Testis (tissue), 5 donors: ENCODE measurements around the gene TASP1. TPM values are rescaled to one million over a fixed set of nuclear protein-coding genes. Genes with fewer than 3 reads are reported as not detected.

Source experiments
- DNase-seq: peaks from one replicate; pipeline ENCODE4 v3.0.0-alpha.2; 2019
- H3K27ac ChIP-seq, 2 donors: fragments of 200-600 bp; sonication (generic); one replicate each; pipeline ENCODE4 v1.5.1; 2019
- H3K27me3 ChIP-seq: fragments of 200-600 bp; sonication (generic); one replicate; pipeline ENCODE4 v1.5.1; 2019
- H3K36me3 ChIP-seq: fragments of 200-600 bp; sonication (generic); one replicate; pipeline ENCODE4 v1.5.1; 2017; ENCODE audit warnings: low read depth; ENCODE audit errors: missing control alignments
- H3K4me1 ChIP-seq: fragments of 200-600 bp; sonication (generic); one replicate; pipeline ENCODE4 v1.5.1; 2019
- H3K4me3 ChIP-seq, 2 donors: fragments of 200-600 bp; sonication (generic); one replicate each; pipeline ENCODE4 v1.5.1; 2017 to 2019
- H3K9me3 ChIP-seq: fragments of 200-600 bp; sonication (generic); one replicate; pipeline ENCODE4 v1.5.1; 2017
- POLR2A ChIP-seq: fragments of 450-650 bp; IDR thresholded peaks from one replicate; pipeline ENCODE4 v1.6.1; 2017; ENCODE audit warnings: antibody characterized with exemption, mild to moderate bottlenecking, moderate library complexity
- WGBS, 2 donors: methylation state at CpG; one replicate each; pipeline ENCODE4 v1.1.5; 2018; 5-methylcytosine and 5-hydroxymethylcytosine counted together
- intact Hi-C: fragments of 100-400 bp; cut with DNase I; formaldehyde crosslinking; loops from one replicate; pipeline ENCODE4 v1.15.1; 2023; ENCODE audit warnings: low total_unique reads
- long read RNA-seq, 2 donors: transcript quantifications; one replicate each; lab custom pipeline, GENCODE V29; 2026
- polyA plus RNA-seq: library from polyadenylated mRNA; stranded (reverse); fragments of 350-450 nt; fragmentation: Illumina TruSeq; extraction: RNeasy Lipid Tissue Mini Kit (QIAGEN cat#74804); gene quantifications from one replicate; pipeline ENCODE4 v1.2.3, GENCODE V29; 2014; ENCODE audit warnings: low read depth, low replicate concordance; ENCODE audit not compliant: insufficient read depth
- total RNA-seq, 2 donors: library from RNA; depleted of rRNA; stranded (reverse); fragments of >200 nt; gene quantifications; one replicate each; pipeline ENCODE4 v1.2.3, GENCODE V29; 2016
- TF ChIP-seq, protein P1 (sequence below), 3 experiments: fragments of 450-650 bp in 2 of 3; fragments of 200-600 bp in 1 of 3; sonication (generic) in 1 of 3; IDR thresholded peaks; one replicate each; pipeline ENCODE4 v1.5.1; 2016 to 2019; ENCODE audit warnings: antibody characterized with exemption in 3 of 3, mild to moderate bottlenecking in 2 of 3, moderate library complexity in 1 of 3

Gene TASP1
- total RNA-seq = 10 to 100 TPM; 13.1 to 14.4 TPM
- polyA plus RNA-seq = 10.5 TPM
- long read RNA-seq, donor 1, partial matches to known transcripts = 0 of 1 reads
- long read RNA-seq, donor 1, other reads (novel, unspliced or antisense) = 0 of 1 reads
- long read RNA-seq, donor 2 = 0 reads

DNA sequence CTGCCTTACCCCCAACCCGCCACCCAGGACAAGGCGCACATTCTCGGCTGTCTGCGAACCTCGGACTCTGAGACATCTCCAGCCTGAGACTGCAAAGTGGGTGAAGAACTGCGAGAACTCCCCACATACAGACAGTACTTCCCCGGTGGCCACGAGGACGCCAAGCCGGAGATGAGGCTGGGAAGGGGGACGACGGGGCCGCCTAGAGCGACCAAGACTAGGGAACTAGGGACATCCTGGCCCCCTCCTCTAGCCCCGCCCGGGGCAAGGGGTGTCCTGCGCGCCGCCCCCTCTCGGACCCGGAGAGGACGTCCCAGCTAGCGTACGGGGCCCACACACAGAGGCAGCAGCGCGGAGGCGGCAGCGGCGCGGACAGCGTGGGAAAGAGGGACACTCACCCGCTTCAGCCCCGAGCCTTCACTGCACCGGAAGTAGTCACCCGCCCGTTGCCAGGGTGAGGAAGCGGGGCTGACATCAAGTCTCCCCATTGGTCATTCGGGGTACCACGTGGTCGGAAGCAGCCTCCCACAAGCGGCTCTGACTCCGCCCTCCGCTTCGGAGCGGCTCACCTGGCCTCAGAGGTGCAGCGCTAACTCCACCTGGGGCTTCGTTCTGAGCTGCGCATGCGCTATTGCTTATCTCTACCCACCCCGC is at the start of gene TASP1:
TASP1 (minus strand) TSS at position 437 of the 654 bp plus-strand sequence. CDS start 8,854 bp downstream, outside the sequence.
- DNase-seq = peak; percentile 99
- Histone ChIP-seq H3K36me3 (no peaks in the 10 kb centered on the region), H3K27ac (peak within 1 kb of the TSS; percentile 71 to 82), H3K4me3 (peak within 1 kb of the TSS; percentile 92 to 98), H3K4me1 (no peaks in the 10 kb centered on the region), H3K9me3 (no peaks in the 10 kb centered on the region), H3K27me3 (no peaks in the 10 kb centered on the region)
- intact Hi-C loops = no loop called here
- TF ChIP-seq, protein P1, sequence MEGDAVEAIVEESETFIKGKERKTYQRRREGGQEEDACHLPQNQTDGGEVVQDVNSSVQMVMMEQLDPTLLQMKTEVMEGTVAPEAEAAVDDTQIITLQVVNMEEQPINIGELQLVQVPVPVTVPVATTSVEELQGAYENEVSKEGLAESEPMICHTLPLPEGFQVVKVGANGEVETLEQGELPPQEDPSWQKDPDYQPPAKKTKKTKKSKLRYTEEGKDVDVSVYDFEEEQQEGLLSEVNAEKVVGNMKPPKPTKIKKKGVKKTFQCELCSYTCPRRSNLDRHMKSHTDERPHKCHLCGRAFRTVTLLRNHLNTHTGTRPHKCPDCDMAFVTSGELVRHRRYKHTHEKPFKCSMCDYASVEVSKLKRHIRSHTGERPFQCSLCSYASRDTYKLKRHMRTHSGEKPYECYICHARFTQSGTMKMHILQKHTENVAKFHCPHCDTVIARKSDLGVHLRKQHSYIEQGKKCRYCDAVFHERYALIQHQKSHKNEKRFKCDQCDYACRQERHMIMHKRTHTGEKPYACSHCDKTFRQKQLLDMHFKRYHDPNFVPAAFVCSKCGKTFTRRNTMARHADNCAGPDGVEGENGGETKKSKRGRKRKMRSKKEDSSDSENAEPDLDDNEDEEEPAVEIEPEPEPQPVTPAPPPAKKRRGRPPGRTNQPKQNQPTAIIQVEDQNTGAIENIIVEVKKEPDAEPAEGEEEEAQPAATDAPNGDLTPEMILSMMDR (IDR thresholded peaks at IDR 0.05) = no peak
- no peak for TF ChIP-seq POLR2A
- 0% methylated on average over 10 to 50 of the region's 50 CpGs for WGBS, 2 donors

- DNase-seq = no peak
- TF ChIP-seq POLR2A = no peak
- TF ChIP-seq, protein P1 (IDR thresholded peaks at IDR 0.05) = no peak
- H3K4me3 ChIP-seq = no peak overlapping the region
- H3K4me1 ChIP-seq = peaks cover 4% of the 10 kb centered on the region
- no peak overlapping the region for H3K27ac ChIP-seq
- H3K27me3 ChIP-seq = no peaks in the 10 kb centered on the region
- H3K36me3 ChIP-seq = no peaks in the 10 kb centered on the region
- intact Hi-C loops = no loop called here
- WGBS, 2 donors = 35 to 45% methylated on average over 3 of the region's 3 CpGs
- no peaks in the 10 kb centered on the region for H3K9me3 ChIP-seq
These were observed 49.1 kb upstream of the TASP1 start for GRCh38 chr20:13687815-13688214.

DNA sequence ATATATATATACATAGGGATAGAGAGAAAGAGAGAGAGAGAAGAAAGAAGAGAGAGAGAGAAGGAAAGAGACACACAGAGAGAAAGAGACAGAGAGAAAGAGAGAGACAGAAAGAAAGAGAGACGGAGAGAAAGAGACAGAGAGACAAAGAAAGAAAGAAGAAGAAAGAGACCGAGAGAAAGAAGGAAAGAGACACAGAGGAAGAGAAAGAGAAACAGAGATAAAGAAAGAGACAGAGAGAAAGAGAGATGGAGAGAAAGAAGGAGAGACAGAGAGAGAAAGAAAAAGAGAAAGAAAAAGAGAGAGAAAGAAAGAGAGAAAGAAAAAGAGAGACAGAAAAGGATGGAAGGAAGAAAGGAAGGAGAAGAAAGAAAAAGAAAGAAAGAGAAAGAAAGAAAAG is 46.9 kb upstream of the TASP1 start:
- 83 to 96% methylated on average over 2 of the region's 2 CpGs for WGBS, 2 donors

GRCh38 chr20:13684566-13685222 is 46.0 kb upstream of the TASP1 start:
- TF ChIP-seq POLR2A = no peak
- TF ChIP-seq, protein P1 (IDR thresholded peaks at IDR 0.05) = no peak
- intact Hi-C loops = no loop called here
- Histone ChIP-seq H3K27me3 (no peaks in the 10 kb centered on the region), H3K36me3 (no peaks in the 10 kb centered on the region), H3K4me3 (no peak overlapping the region), H3K4me1 (no peaks in the 10 kb centered on the region), H3K9me3 (no peaks in the 10 kb centered on the region), H3K27ac (no peak overlapping the region)
- 80 to 95% methylated on average over 5 of the region's 5 CpGs for WGBS, 2 donors
- DNase-seq = no peak

More for the DNA sequence above, 46.9 kb upstream of the TASP1 start:
- no peak overlapping the region for H3K4me3 ChIP-seq
- no peaks in the 10 kb centered on the region for H3K9me3 ChIP-seq
- no peaks in the 10 kb centered on the region for H3K36me3 ChIP-seq
- H3K27ac ChIP-seq = no peak overlapping the region
- intact Hi-C loops = no loop called here
- DNase-seq = no peak
- H3K4me1 ChIP-seq = no peaks in the 10 kb centered on the region
- TF ChIP-seq, protein P1 (IDR thresholded peaks at IDR 0.05) = no peak
- no peak for TF ChIP-seq POLR2A
- no peaks in the 10 kb centered on the region for H3K27me3 ChIP-seq
